Naive thymus-derived CD4-positive, alpha-beta T cell (primary cell): Measurements from ENCODE around the gene SIL1. TPM values are rescaled to one million over a fixed set of nuclear protein-coding genes. Genes with fewer than 3 reads are reported as not detected.
"Not testable (repeated sequence)": the region's sequence is repeated elsewhere in the genome, so short reads cannot be mapped to it uniquely, and the experiment has no call there.

Experiments
- ATAC-seq: fragments of 150-1000 bp; cut with Tn5 transposase; 2 replicates; pipeline ENCODE4 v1.10.0; 2021; ENCODE audit warnings: mild to moderate bottlenecking, moderate library complexity
- CTCF ChIA-PET: fragments of 350-600 bp; sonication (Branson Sonifier 250); formaldehyde crosslinking; loops from one replicate; lab custom pipeline; 2021; ENCODE audit warnings: antibody characterized with exemption; lab: Charles Lee
- POLR2A ChIA-PET: fragments of 350-600 bp; sonication (Branson Sonifier 250); formaldehyde crosslinking; loops from one replicate; lab custom pipeline; 2021; ENCODE audit warnings: antibody characterized with exemption, inconsistent platforms; lab: Charles Lee
- DNase-seq, 9 donors: peaks; one replicate each; pipeline versions ENCODE4 v3.0.0 to v3.0.0-alpha.2; 2020 to 2022; ENCODE audit warnings: mixed read lengths in 1 of 9
- H3K27ac ChIP-seq: one replicate; pipeline ENCODE4 v1.7.0; 2013; ENCODE audit warnings: mild to moderate bottlenecking, low read depth, low read length, moderate library complexity
- H3K27me3 ChIP-seq, 2 donors: one replicate each; pipeline ENCODE4 v1.7.0; 2013; ENCODE audit warnings: low read length in 2 of 2, mild to moderate bottlenecking in 2 of 2, moderate library complexity in 2 of 2; ENCODE audit not compliant: control insufficient read depth in 2 of 2, insufficient read depth in 2 of 2
- H3K36me3 ChIP-seq, 3 experiments: 1 replicate in 2 of 3; 2 replicates in 1 of 3; pipeline ENCODE4 v1.7.0; 2013; ENCODE audit warnings: low read length in 3 of 3, mild to moderate bottlenecking in 3 of 3, moderate library complexity in 1 of 3; ENCODE audit not compliant: insufficient read depth in 3 of 3, control insufficient read depth in 2 of 3
- H3K4me1 ChIP-seq, 2 donors: one replicate each; pipeline ENCODE4 v1.7.0; 2013; ENCODE audit warnings: low read length in 2 of 2, mild to moderate bottlenecking in 2 of 2, moderate library complexity in 1 of 2; ENCODE audit not compliant: control insufficient read depth in 2 of 2, insufficient read depth in 2 of 2
- H3K4me3 ChIP-seq: 2 replicates; pipeline ENCODE4 v1.7.0; 2013; ENCODE audit warnings: mild to moderate bottlenecking, low read length
- H3K9me3 ChIP-seq, 3 experiments: 1 replicate in 2 of 3; 2 replicates in 1 of 3; pipeline ENCODE4 v1.7.0; 2013; ENCODE audit warnings: low read length in 3 of 3; ENCODE audit not compliant: control insufficient read depth in 2 of 3
- H3K27ac Mint-ChIP-seq, 9 donors: one replicate each; pipeline ENCODE4 v1.8.0; 2020 to 2022; ENCODE audit warnings: mixed read lengths in 9 of 9, mild to moderate bottlenecking in 8 of 9, moderate library complexity in 5 of 9, inconsistent platforms in 2 of 9
- H3K27me3 Mint-ChIP-seq, 5 donors: one replicate each; pipeline ENCODE4 v1.8.0; 2021 to 2022; ENCODE audit warnings: mixed read lengths in 5 of 5, mild to moderate bottlenecking in 1 of 5
- H3K36me3 Mint-ChIP-seq, 5 donors: one replicate each; pipeline ENCODE4 v1.8.0; 2020 to 2022; ENCODE audit warnings: mixed read lengths in 5 of 5, mild to moderate bottlenecking in 3 of 5, inconsistent platforms in 1 of 5
- H3K4me1 Mint-ChIP-seq, 7 donors: one replicate each; pipeline ENCODE4 v1.8.0; 2020 to 2022; ENCODE audit warnings: mixed read lengths in 7 of 7, mild to moderate bottlenecking in 3 of 7, inconsistent platforms in 1 of 7
- H3K4me3 Mint-ChIP-seq, 10 donors: one replicate each; pipeline ENCODE4 v1.8.0; 2020 to 2022; ENCODE audit warnings: mild to moderate bottlenecking in 10 of 10, mixed read lengths in 10 of 10, moderate library complexity in 6 of 10, inconsistent platforms in 2 of 10
- H3K9me3 Mint-ChIP-seq, 11 donors: one replicate each; pipeline ENCODE4 v1.8.0; 2020 to 2022; ENCODE audit warnings: mixed read lengths in 11 of 11, mild to moderate bottlenecking in 4 of 11, inconsistent platforms in 1 of 11, moderate library complexity in 1 of 11
- intact Hi-C, 2 donors: fragments of 100-400 bp; cut with micrococcal nuclease; formaldehyde crosslinking; loops; one replicate each; pipeline ENCODE4 v1.15.1; 2023
- polyA plus RNA-seq, 2 donors: library from polyadenylated mRNA; unstranded; fragments of 300-500 nt; fragmentation: Illumina TruSeq; gene quantifications; one replicate each; pipeline ENCODE4 v1.2.3, GENCODE V29; 2021
- total RNA-seq, 6 experiments: library from RNA in 5 of 6; stranded (reverse) in 5 of 6; gene quantifications; 1 replicate in 5 of 6; 2 replicates in 1 of 6; pipeline ENCODE4 v1.2.3 and lab custom pipeline; 2021 to 2026

SIL1 gene
- total and polyA plus RNA-seq, 7 experiments from 2014 or later = 10.6 to 27.1 (median 17.9) TPM

DNA sequence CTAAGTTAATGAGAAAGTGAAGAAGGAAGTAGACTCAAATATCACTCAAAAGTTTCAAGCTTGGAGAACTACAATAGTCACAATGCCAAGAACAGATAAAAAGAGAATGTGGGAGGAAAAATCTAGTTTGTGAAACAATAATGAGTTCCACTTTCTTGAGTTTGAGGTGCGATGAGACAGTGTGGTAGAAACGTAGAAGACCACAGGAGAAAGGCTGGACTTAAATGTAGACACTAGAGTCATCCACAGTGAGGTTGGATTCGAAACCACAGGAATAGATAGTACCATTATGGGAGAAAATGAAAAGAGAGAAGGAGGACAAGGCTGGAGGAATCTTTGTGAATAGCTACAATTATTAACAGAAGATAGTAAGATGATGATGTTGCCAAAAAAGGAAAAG lies 182.0 kb downstream of the SIL1 start:
- no peaks in the 10 kb centered on the region for H3K27me3 ChIP-seq
- H3K27ac ChIP-seq = no peak overlapping the region
- no peaks in the 10 kb centered on the region for H3K9me3 ChIP-seq
- Mint-ChIP-seq H3K36me3 (peaks cover 19 to 92% (median 64%) of the 10 kb centered on the region in 5 donors), H3K27me3 (no peaks in the 10 kb centered on the region), H3K4me3 (no peak overlapping the region), H3K4me1 (peaks cover 0 to 5% (median 0%) of the 10 kb centered on the region in 7 donors), H3K9me3 (peaks cover 0 to 5% (median 0%) of the 10 kb centered on the region in 11 donors), H3K27ac (no peak overlapping the region)
- CTCF ChIA-PET = no interaction called here
- no peaks in the 10 kb centered on the region for H3K4me1 ChIP-seq
- H3K4me3 ChIP-seq = no peak overlapping the region
- intact Hi-C loops = no loop called here
- ATAC-seq (no peak), DNase-seq (no peak)
- peaks cover 0 to 6% (median 4%) of the 10 kb centered on the region in 3 experiments for H3K36me3 ChIP-seq
- POLR2A ChIA-PET = no interaction called here

DNA sequence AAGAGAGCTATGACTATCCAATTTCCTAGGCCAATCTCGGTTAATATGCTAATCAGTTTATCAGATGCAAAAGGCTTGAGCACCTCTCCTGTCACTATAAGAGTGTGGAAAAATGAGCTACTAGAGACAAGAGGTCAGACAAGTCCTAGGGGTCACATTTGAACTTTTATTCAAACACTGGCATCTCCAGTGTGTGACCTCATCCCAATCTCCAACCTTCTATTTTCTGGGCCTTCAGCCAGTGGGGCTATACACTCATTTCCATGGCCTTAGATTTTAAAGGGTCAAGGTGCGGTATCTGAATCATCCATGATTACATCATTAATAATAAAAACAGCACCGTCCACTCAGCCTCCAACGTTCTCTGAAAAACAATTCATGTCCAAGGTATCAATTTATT lies 183.4 kb downstream of the SIL1 start:
- H3K27me3 ChIP-seq = no peaks in the 10 kb centered on the region
- Mint-ChIP-seq H3K4me1 (peaks cover 0 to 5% (median 0%) of the 10 kb centered on the region in 7 donors), H3K36me3 (peaks cover 17 to 77% (median 51%) of the 10 kb centered on the region in 5 donors), H3K9me3 (peaks cover 0 to 5% (median 0%) of the 10 kb centered on the region in 11 donors), H3K27me3 (no peaks in the 10 kb centered on the region), H3K4me3 (no peak overlapping the region), H3K27ac (no peak overlapping the region)
- H3K4me1 ChIP-seq = no peaks in the 10 kb centered on the region
- no peaks in the 10 kb centered on the region for H3K9me3 ChIP-seq
- DNase-seq (no peak), ATAC-seq (no peak)
- H3K4me3 ChIP-seq = no peak overlapping the region
- intact Hi-C loops = no loop called here
- POLR2A ChIA-PET = no interaction called here
- no peak overlapping the region for H3K27ac ChIP-seq
- CTCF ChIA-PET = no interaction called here
- H3K36me3 ChIP-seq = peaks cover 0 to 4% (median under 1%) of the 10 kb centered on the region in 3 experiments

DNA sequence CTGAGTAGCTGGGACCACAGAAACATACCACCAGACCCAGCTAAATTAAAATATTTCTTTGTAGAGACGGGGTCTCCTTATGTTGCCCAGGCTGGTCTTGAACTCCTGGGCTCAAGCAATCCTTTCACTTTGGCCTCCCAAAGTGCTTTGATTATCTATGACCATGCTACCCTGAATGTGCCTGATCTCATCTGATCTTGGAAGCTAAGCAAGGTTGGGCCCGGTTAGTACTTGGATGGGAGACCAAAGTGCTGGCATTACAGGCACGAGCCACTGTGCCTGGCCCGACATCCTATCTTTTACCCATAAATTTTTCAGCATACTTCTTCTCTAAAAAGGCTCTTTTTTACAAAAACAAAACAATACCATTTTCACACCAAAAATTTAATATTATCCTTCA lies 186.0 kb downstream of the SIL1 start:
- Histone ChIP-seq H3K27me3 (no peaks in the 10 kb centered on the region), H3K4me3 (no peak overlapping the region), H3K4me1 (no peaks in the 10 kb centered on the region), H3K9me3 (no peaks in the 10 kb centered on the region), H3K27ac (no peak overlapping the region), H3K36me3 (peaks cover 0 to 4% (median 0%) of the 10 kb centered on the region in 3 experiments)
- peak overlapping the region in 4 of 10 donors; percentile 5 to 63 (median 44) for H3K4me3 Mint-ChIP-seq
- H3K27ac Mint-ChIP-seq = peak overlapping the region in 4 of 9 donors; percentile 8 to 80 (median 52)
- DNase-seq (peak in 1 of 9 donors; percentile 3), ATAC-seq (no peak)
- ChIA-PET POLR2A (no interaction called here), CTCF (no interaction called here)
- intact Hi-C loops = no loop called here
- no peaks in the 10 kb centered on the region for H3K27me3 Mint-ChIP-seq
- H3K9me3 Mint-ChIP-seq = peaks cover 0 to 4% (median 0%) of the 10 kb centered on the region in 11 donors
- peaks cover 0 to 5% (median 0%) of the 10 kb centered on the region in 7 donors for H3K4me1 Mint-ChIP-seq
- peaks cover 16 to 52% (median 34%) of the 10 kb centered on the region in 5 donors for H3K36me3 Mint-ChIP-seq

DNA sequence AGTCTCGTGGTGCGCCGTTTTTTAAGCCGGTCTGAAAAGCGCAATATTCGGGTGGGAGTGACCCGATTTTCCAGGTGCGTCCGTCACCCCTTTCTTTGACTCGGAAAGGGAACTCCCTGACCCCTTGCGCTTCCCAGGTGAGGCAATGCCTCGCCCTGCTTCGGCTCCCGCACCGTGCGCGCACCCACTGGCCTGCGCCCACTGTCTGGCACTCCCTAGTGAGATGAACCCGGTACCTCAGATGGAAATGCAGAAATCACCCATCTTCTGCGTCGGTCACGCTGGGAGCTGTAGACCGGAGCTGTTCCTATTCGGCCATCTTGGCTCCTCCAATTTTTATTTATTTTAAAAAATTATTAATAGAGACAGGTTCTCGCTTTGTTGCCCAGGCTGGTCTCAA lies 187.0 kb downstream of the SIL1 start:
- peak overlapping the region in 5 of 9 donors; percentile 46 to 83 (median 66) for H3K27ac Mint-ChIP-seq
- DNase-seq = peak in 2 of 9 donors; percentile 6 to 9
- H3K4me1 ChIP-seq, H3K9me3 ChIP-seq, H3K36me3 ChIP-seq, H3K27me3 ChIP-seq, H3K9me3 Mint-ChIP-seq, intact Hi-C loops, CTCF ChIA-PET, H3K27ac ChIP-seq, ATAC-seq, H3K27me3 Mint-ChIP-seq, H3K4me3 ChIP-seq, H3K4me1 Mint-ChIP-seq: not testable (repeated sequence)
- POLR2A ChIA-PET = interaction anchor here (0.7 kb wide), 2 partner anchors 12 to 281 kb away, joined by 3 read pairs; no protein-coding TSS in a partner anchor
- peak overlapping the region; percentile 28 to 85 (median 54) for H3K4me3 Mint-ChIP-seq
- peaks cover 14 to 43% (median 27%) of the 10 kb centered on the region in 5 donors for H3K36me3 Mint-ChIP-seq

DNA sequence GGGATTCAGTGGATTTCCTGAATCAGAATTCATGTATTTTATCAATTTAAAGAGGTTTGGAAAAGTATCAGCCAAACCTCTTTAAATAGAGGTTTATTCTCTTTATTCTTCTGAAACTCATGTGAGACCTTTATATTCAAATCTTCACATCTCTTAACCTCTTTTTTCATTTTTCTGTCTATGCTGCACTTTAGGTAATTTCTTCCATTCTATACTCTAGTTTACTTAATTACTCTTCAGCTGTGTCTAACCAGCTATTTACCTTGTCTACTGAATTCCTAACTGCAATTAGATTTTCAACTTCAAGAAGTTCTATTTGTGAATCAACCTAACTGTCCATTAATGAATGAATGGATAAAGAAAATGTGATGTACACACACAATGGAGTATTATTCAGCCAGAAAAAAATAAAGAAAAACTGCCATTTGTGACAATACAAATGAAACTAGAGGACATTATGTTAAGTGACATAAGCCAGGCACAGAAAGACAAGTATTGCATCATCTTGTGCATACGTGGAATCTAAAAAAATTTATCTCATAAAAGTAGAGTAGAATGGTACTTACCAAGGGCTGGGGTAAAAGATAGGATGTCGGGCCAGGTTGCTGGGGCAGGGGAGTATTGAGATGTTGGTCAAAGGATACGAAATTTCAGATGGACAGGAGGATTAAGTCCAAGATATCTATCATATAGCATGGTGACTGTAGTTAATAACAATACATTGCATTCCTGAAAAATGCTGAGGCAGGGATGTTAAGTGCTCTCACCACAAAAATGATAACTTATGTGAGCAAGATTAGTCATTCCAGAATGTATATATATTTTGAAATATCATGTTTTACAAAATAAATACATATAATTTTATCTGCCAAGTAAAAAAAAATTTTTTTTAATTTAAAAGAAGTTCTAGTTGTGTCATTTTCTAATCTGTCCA lies 193.5 kb downstream of the SIL1 start:
- ChIA-PET CTCF (no interaction called here), POLR2A (no interaction called here)
- Histone ChIP-seq H3K4me1 (no peaks in the 10 kb centered on the region), H3K27ac (no peak overlapping the region), H3K27me3 (no peaks in the 10 kb centered on the region), H3K9me3 (no peaks in the 10 kb centered on the region), H3K4me3 (no peak overlapping the region), H3K36me3 (no peaks in the 10 kb centered on the region)
- peaks cover 3 to 31% (median 25%) of the 10 kb centered on the region in 5 donors for H3K36me3 Mint-ChIP-seq
- no peak for ATAC-seq
- H3K27ac Mint-ChIP-seq = no peak overlapping the region
- intact Hi-C loops = no loop called here
- H3K4me3 Mint-ChIP-seq = no peak overlapping the region
- H3K27me3 Mint-ChIP-seq = no peaks in the 10 kb centered on the region
- H3K4me1 Mint-ChIP-seq = no peaks in the 10 kb centered on the region
- DNase-seq = no peak
- peaks cover 0 to 7% (median 0%) of the 10 kb centered on the region in 11 donors for H3K9me3 Mint-ChIP-seq

DNA sequence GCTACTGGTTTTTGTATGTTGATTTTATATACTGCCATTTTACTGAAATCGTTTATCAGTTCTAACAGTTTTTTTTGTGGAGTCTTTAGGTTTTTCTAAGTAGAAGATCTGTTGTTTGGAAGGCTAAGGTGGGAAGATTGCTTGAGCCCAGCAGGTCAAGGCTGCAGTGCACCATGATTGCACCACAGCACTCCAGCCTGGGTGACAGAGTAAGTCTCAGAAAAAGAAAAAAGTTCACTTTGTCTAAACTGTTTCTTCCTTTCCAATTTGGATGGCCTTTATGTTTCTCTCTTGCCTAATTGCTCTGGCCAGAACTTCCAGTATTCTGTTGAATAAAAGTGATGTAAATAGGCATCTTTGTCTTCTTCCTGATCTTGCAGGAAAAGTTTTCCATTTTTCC lies 198.5 kb downstream of the SIL1 start:
- POLR2A ChIA-PET = no interaction called here
- Histone ChIP-seq H3K27me3 (no peaks in the 10 kb centered on the region), H3K27ac (no peak overlapping the region), H3K9me3 (peaks cover 0 to 3% (median 0%) of the 10 kb centered on the region in 3 experiments), H3K36me3 (no peaks in the 10 kb centered on the region), H3K4me3 (no peak overlapping the region), H3K4me1 (no peaks in the 10 kb centered on the region)
- Mint-ChIP-seq H3K36me3 (peaks cover 3 to 54% (median 38%) of the 10 kb centered on the region in 5 donors), H3K9me3 (peaks cover 3 to 28% (median 7%) of the 10 kb centered on the region in 11 donors), H3K27ac (no peak overlapping the region), H3K27me3 (no peaks in the 10 kb centered on the region), H3K4me3 (no peak overlapping the region), H3K4me1 (peaks cover 0 to 1% (median 0%) of the 10 kb centered on the region in 7 donors)
- DNase-seq (no peak), ATAC-seq (no peak)
- CTCF ChIA-PET = no interaction called here
- intact Hi-C loops = no loop called here
